GM12878 (cell line): ENCODE data around the gene BLOC1S6. TPM values are rescaled to one million over a fixed set of nuclear protein-coding genes. Genes with fewer than 3 reads are reported as not detected.

ENCODE experiments used
- BRCA1 ChIP-seq: IDR thresholded peaks from 2 replicates; pipeline ENCODE4 v1.6.1; 2011; ENCODE audit warnings: low read depth, low read length, improper control_type of control experiment
- CBX3 ChIP-seq: fragments of 200-600 bp; sonication (generic); IDR thresholded peaks from 2 replicates; pipeline ENCODE4 v1.6.1; 2016; ENCODE audit warnings: low read depth, borderline replicate concordance
- CUX1 ChIP-seq: IDR thresholded peaks from 2 replicates; pipeline ENCODE4 v1.6.1; 2012; ENCODE audit warnings: improper control_type of control experiment, low read depth, low read length; ENCODE audit not compliant: insufficient replicate concordance
- DPF2 ChIP-seq: fragments of 450-650 bp; IDR thresholded peaks from 2 replicates; pipeline ENCODE4 v1.6.1; 2017; ENCODE audit warnings: mild to moderate bottlenecking
- E4F1 ChIP-seq: fragments of 450-650 bp; IDR thresholded peaks from 2 replicates; pipeline ENCODE4 v1.6.1; 2018; ENCODE audit warnings: borderline replicate concordance, mild to moderate bottlenecking; ENCODE audit not compliant: partially characterized antibody
- EP300 ChIP-seq, 2 experiments: fragments of 150-350 bp in 1 of 2; IDR thresholded peaks; 2 replicates each; pipeline ENCODE4 v1.6.1; 2011 to 2012; ENCODE audit warnings: low read depth in 2 of 2, low read length in 2 of 2, borderline replicate concordance in 1 of 2, improper control_type of control experiment in 1 of 2, inconsistent platforms in 1 of 2; ENCODE audit not compliant: control insufficient read depth in 1 of 2
- IKZF2 ChIP-seq, 2 experiments: fragments of 450-650 bp; IDR thresholded peaks; 2 replicates each; pipeline ENCODE4 v1.6.1; 2017; ENCODE audit warnings: mild to moderate bottlenecking in 2 of 2, moderate library complexity in 2 of 2
- JUNB ChIP-seq: IDR thresholded peaks from 2 replicates; pipeline ENCODE4 v1.6.1; 2016; ENCODE audit warnings: antibody characterized with exemption, mild to moderate bottlenecking
- MXI1 ChIP-seq: fragments of 150-350 bp; IDR thresholded peaks from 2 replicates; pipeline ENCODE4 v1.6.1; 2011; ENCODE audit warnings: low read depth, mild to moderate bottlenecking, inconsistent platforms, low read length, improper control_type of control experiment
- NFIC ChIP-seq: IDR thresholded peaks from 2 replicates; pipeline ENCODE4 v1.6.1; 2012; ENCODE audit warnings: low read depth, mild to moderate bottlenecking, inconsistent platforms, low read length, moderate library complexity
- NFYB ChIP-seq: IDR thresholded peaks from 2 replicates; pipeline ENCODE4 v1.6.1; 2011; ENCODE audit warnings: low read depth, mild to moderate bottlenecking, low read length, improper control_type of control experiment, moderate library complexity; ENCODE audit not compliant: insufficient read depth
- PAX5 ChIP-seq: IDR thresholded peaks from 2 replicates; pipeline ENCODE4 v1.6.1; 2011; ENCODE audit warnings: low read depth, low read length, borderline replicate concordance
- PAX8 ChIP-seq: fragments of 450-650 bp; IDR thresholded peaks from 2 replicates; pipeline ENCODE4 v1.6.1; 2017; ENCODE audit warnings: mild to moderate bottlenecking, moderate library complexity
- POLR2A ChIP-seq: IDR thresholded peaks from 2 replicates; pipeline ENCODE4 v1.6.1; 2011; ENCODE audit warnings: low read depth, mild to moderate bottlenecking, low read length
- RUNX3 ChIP-seq: IDR thresholded peaks from 2 replicates; pipeline ENCODE4 v1.6.1; 2012; ENCODE audit warnings: low read length, inconsistent platforms
- SKIL ChIP-seq: fragments of 450-650 bp; IDR thresholded peaks from 2 replicates; pipeline ENCODE4 v1.6.1; 2017; ENCODE audit warnings: mild to moderate bottlenecking, low read depth, inconsistent platforms; ENCODE audit not compliant: poor library complexity, severe bottlenecking
- SMAD5 ChIP-seq: IDR thresholded peaks from 2 replicates; pipeline ENCODE4 v1.6.1; 2016; ENCODE audit warnings: antibody characterized with exemption, low read depth
- SMARCA5 ChIP-seq: fragments of 450-650 bp; IDR thresholded peaks from 2 replicates; pipeline ENCODE4 v1.6.1; 2017; ENCODE audit warnings: mild to moderate bottlenecking
- SMC3 ChIP-seq: IDR thresholded peaks from 2 replicates; pipeline ENCODE4 v1.6.1; 2011; ENCODE audit warnings: low read length, improper control_type of control experiment, borderline replicate concordance
- SPI1 ChIP-seq: IDR thresholded peaks from 2 replicates; pipeline ENCODE4 v1.6.1; 2011; ENCODE audit warnings: low read depth, mild to moderate bottlenecking, low read length, moderate library complexity, borderline replicate concordance; ENCODE audit not compliant: insufficient read depth
- SUPT20H ChIP-seq: IDR thresholded peaks from 2 replicates; pipeline ENCODE4 v1.6.1; 2011; ENCODE audit warnings: low read depth, mild to moderate bottlenecking, low read length, moderate library complexity, borderline replicate concordance; ENCODE audit not compliant: control insufficient read depth
- TARDBP ChIP-seq: IDR thresholded peaks from 2 replicates; pipeline ENCODE4 v1.6.1; 2016; ENCODE audit warnings: borderline replicate concordance
- YY1 ChIP-seq: IDR thresholded peaks from 2 replicates; pipeline ENCODE4 v1.6.1; 2011; ENCODE audit warnings: low read depth, mild to moderate bottlenecking, low read length
- ZNF217 ChIP-seq: fragments of 450-650 bp; IDR thresholded peaks from 2 replicates; pipeline ENCODE4 v1.6.1; 2017; ENCODE audit warnings: antibody characterized with exemption, mild to moderate bottlenecking
- polyA plus RNA-seq, 11 experiments: library from polyadenylated mRNA; depleted of rRNA in 4 of 11; unstranded in 6 of 11; stranded (reverse) in 5 of 11; fragments of >200 nt; fragmentation: Nextera tagmentation in 4 of 11; fragmentation: Illumina TruSeq in 1 of 11; extraction: Ambion mirVana in 4 of 11; extraction: Trizol in 1 of 11; gene quantifications; 1 replicate in 1 of 11; 2 replicates in 10 of 11; pipeline versions ENCODE4 v1.2.1 to v1.2.3, GENCODE V29; 2011 to 2016; ENCODE audit warnings: inconsistent platforms in 2 of 11, missing spikeins in 2 of 11, low read depth in 1 of 11
- total RNA-seq, 4 experiments: library from RNA; depleted of rRNA in 3 of 4; stranded (reverse); fragments of >200 nt in 3 of 4; fragmentation: Illumina TruSeq in 1 of 4; extraction: Trizol in 1 of 4; gene quantifications; 2 replicates each; pipeline versions ENCODE4 v1.2.1 to v1.2.3, GENCODE V29; 2013 to 2021

Gene BLOC1S6
- total and polyA plus RNA-seq, 10 of the 15 experiments (the other 5 are each of a cell fraction or from before 2014, with no cell fraction given) = 13.5 to 48.8 (median 32.7) TPM

GRCh38 chr15:45603881-45604280 lies 16.7 kb downstream of the BLOC1S6 start (continued):
- TF ChIP-seq CUX1 = no peak
- TF ChIP-seq ZNF217 = 0 out of 2 replicates have a peak, but pooled peaks have one; percentile 38
- TF ChIP-seq MXI1 = no peak
- 0 out of 2 replicates have a peak, but pooled peaks have one; percentile 16 for TF ChIP-seq JUNB
- no peak for TF ChIP-seq PAX8
- no peak for TF ChIP-seq NFYB
- no peak for TF ChIP-seq BRCA1
- peak; percentile 37 to 38; a peak in 2 of 4 replicates for TF ChIP-seq IKZF2 (IDR thresholded peaks at IDR 0.05)
- no peak for TF ChIP-seq TARDBP
- TF ChIP-seq CBX3 = no peak
- TF ChIP-seq SMC3 = no peak
- 0 out of 2 replicates have a peak, but pooled peaks have one; percentile 30 for TF ChIP-seq NFIC
- no peak for TF ChIP-seq PAX5
- no peak for TF ChIP-seq YY1
- TF ChIP-seq DPF2 = no peak
- TF ChIP-seq SPI1 = peak; percentile 49; the same call in 1 of the 2 replicates
- TF ChIP-seq SMAD5 = no peak
- no peak for TF ChIP-seq E4F1
- TF ChIP-seq SUPT20H = no peak
- TF ChIP-seq RUNX3 = peak; percentile 44
- no peak for TF ChIP-seq EP300 (IDR thresholded peaks at IDR 0.05; ENCODE audit: borderline replicate concordance in 1 of 2, control insufficient read depth in 1 of 2, low read depth in 2 of 2, low read length in 2 of 2)
- peak; percentile 82 for TF ChIP-seq SMARCA5
- TF ChIP-seq POLR2A = no peak
- TF ChIP-seq SKIL = no peak
